Spleen (tissue), 11 donors: ENCODE data around the gene ALDOA. TPM values are rescaled to one million over a fixed set of nuclear protein-coding genes. Genes with fewer than 3 reads are reported as not detected.
A peak's percentile ranks its signal among the peaks of the same experiment; 100 is the strongest.

Experiments used
- DNase-seq: peaks from one replicate; pipeline ENCODE4 v3.0.0-alpha.2; 2020
- H3K27ac ChIP-seq, 8 donors: fragments of 200-600 bp; sonication (generic) in 7 of 8; 1 replicate in 4 of 8; 2 replicates in 4 of 8; pipeline versions ENCODE4 v1.5.0 to v1.8.0; 2016 to 2021; ENCODE audit warnings: inconsistent platforms in 4 of 8, mild to moderate bottlenecking in 4 of 8, moderate library complexity in 1 of 8
- H3K27me3 ChIP-seq, 7 donors: fragments of 200-600 bp; sonication (generic) in 6 of 7; replicated peaks in 1 of 7; 1 replicate in 4 of 7; 2 replicates in 3 of 7; pipeline versions ENCODE4 v1.5.0 to v1.8.0; 2016 to 2021; ENCODE audit warnings: inconsistent platforms in 3 of 7, mild to moderate bottlenecking in 1 of 7
- H3K36me3 ChIP-seq, 6 donors: fragments of 200-600 bp; sonication (generic) in 5 of 6; 1 replicate in 4 of 6; 2 replicates in 2 of 6; pipeline versions ENCODE4 v1.5.0 to v1.8.0; 2016 to 2021; ENCODE audit warnings: inconsistent platforms in 2 of 6
- H3K4me1 ChIP-seq, 6 donors: fragments of 200-600 bp; sonication (generic) in 5 of 6; 1 replicate in 3 of 6; 2 replicates in 3 of 6; pipeline versions ENCODE4 v1.5.0 to v1.8.0; 2016 to 2021; ENCODE audit warnings: inconsistent platforms in 3 of 6
- H3K4me3 ChIP-seq, 8 donors: fragments of 200-600 bp; sonication (generic) in 7 of 8; 1 replicate in 4 of 8; 2 replicates in 4 of 8; pipeline versions ENCODE4 v1.5.0 to v1.8.0; 2016 to 2021; ENCODE audit warnings: inconsistent platforms in 4 of 8, mild to moderate bottlenecking in 4 of 8, moderate library complexity in 2 of 8
- H3K9me3 ChIP-seq, 8 donors: fragments of 200-600 bp; sonication (generic) in 7 of 8; 1 replicate in 4 of 8; 2 replicates in 4 of 8; pipeline versions ENCODE4 v1.5.0 to v1.8.0; 2016 to 2021; ENCODE audit warnings: inconsistent platforms in 4 of 8
- POLR2A ChIP-seq, 3 donors: fragments of 450-650 bp; IDR thresholded peaks; one replicate each; pipeline ENCODE4 v1.5.1; 2017; ENCODE audit warnings: antibody characterized with exemption in 3 of 3, mild to moderate bottlenecking in 1 of 3
- POLR2AphosphoS5 ChIP-seq, 3 donors: sonication (generic); formaldehyde crosslinking; IDR thresholded peaks; one replicate each; pipeline ENCODE4 v1.5.1; 2017; ENCODE audit warnings: antibody characterized with exemption in 3 of 3
- WGBS, 5 donors: extraction: QIAGEN DNeasy Blood & Tissue Kit in 3 of 5; methylation state at CpG; one replicate each; pipeline versions ENCODE4 v1.1.5 to v1.1.7; 2013 to 2018; 5-methylcytosine and 5-hydroxymethylcytosine counted together
- intact Hi-C: fragments of 100-400 bp; cut with DNase I; formaldehyde crosslinking; loops from one replicate; pipeline ENCODE4 v1.15.0; 2023; ENCODE audit warnings: low total_unique reads
- polyA plus RNA-seq, 3 donors: library from polyadenylated mRNA; stranded (reverse); fragments of 200-250 nt; gene quantifications; one replicate each; pipeline ENCODE4 v1.2.1, GENCODE V29; 2013
- total RNA-seq, 7 donors: library from RNA; depleted of rRNA in 3 of 7; stranded (reverse); fragments of >200 nt in 3 of 7; fragmentation: NEBNext Ultra II Directional in 4 of 7; extraction: Animal tissue kit (Norgen Biotek cat#: 25700) in 4 of 7; gene quantifications; one replicate each; pipeline versions ENCODE4 v1.1.0 to v1.2.1, GENCODE V29; 2016 to 2021
- TF ChIP-seq, protein P1 (sequence below), 11 experiments: fragments of 200-600 bp in 7 of 11; fragments of 450-650 bp in 4 of 11; sonication (generic) in 4 of 11; IDR thresholded peaks in 8 of 11; conservative IDR thresholded peaks in 3 of 11; 1 replicate in 7 of 11; 2 replicates in 4 of 11; pipeline versions ENCODE4 v1.4.0 to v1.8.0; 2016 to 2021; ENCODE audit warnings: antibody characterized with exemption in 11 of 11, inconsistent platforms in 4 of 11, mild to moderate bottlenecking in 1 of 11
- donor health status: healthy with polysubstance abuse.
- donor health status: DM: no; HTN: no; CAD: no; lungs with moderate emphysema.
- donor health status: DM: no; HTN: no; CAD: no.
- donor health status: Bipolar disorder and iron deficiency.
- donor health status: healthy.
- donor health status: DM: no; HTN: no; CAD: no.
- donor health status: DM: yes; HTN: yes; CAD: no.

The ALDOA gene
- total and polyA plus RNA-seq, 10 donors, result 424 to 880 (median 598) TPM

DNA sequence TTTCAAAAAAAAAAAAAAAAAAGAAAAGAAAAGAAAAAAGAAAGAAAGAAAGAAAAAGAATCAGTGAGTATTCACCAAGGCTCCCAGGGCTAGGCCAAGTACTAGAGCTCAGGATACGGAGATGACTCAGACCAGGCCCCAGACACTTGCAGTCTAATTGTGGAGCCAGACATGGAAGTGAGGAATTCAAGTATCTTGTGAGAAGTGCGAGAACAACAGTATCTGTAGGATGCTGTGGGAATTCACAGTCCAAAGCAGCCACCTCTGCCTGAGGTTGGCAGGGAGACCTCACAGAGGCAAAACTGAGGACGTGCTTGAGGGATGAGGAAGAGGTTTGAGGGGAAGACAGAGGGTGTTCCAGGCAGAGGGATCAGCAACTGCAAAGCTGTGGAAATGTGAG is 14.0 kb upstream of the ALDOA start:
- H3K4me3 ChIP-seq, result no peak overlapping the region
- WGBS, 5 donors, result 81 to 91% (median 83%) methylated on average over 3 of the region's 3 CpGs
- TF ChIP-seq, protein P1, sequence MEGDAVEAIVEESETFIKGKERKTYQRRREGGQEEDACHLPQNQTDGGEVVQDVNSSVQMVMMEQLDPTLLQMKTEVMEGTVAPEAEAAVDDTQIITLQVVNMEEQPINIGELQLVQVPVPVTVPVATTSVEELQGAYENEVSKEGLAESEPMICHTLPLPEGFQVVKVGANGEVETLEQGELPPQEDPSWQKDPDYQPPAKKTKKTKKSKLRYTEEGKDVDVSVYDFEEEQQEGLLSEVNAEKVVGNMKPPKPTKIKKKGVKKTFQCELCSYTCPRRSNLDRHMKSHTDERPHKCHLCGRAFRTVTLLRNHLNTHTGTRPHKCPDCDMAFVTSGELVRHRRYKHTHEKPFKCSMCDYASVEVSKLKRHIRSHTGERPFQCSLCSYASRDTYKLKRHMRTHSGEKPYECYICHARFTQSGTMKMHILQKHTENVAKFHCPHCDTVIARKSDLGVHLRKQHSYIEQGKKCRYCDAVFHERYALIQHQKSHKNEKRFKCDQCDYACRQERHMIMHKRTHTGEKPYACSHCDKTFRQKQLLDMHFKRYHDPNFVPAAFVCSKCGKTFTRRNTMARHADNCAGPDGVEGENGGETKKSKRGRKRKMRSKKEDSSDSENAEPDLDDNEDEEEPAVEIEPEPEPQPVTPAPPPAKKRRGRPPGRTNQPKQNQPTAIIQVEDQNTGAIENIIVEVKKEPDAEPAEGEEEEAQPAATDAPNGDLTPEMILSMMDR (IDR thresholded peaks at IDR 0.05 in 8 of 11, conservative IDR thresholded peaks at IDR 0.05 in 3 of 11), result no peak
- TF ChIP-seq POLR2A (IDR thresholded peaks at IDR 0.05) (no peak), POLR2AphosphoS5 (IDR thresholded peaks at IDR 0.05) (no peak)
- H3K27ac ChIP-seq, result no peak overlapping the region
- no peaks in the 10 kb centered on the region for H3K36me3 ChIP-seq
- DNase-seq, result no peak
- peaks cover 6 to 37% (median 20%) of the 10 kb centered on the region in 6 donors for H3K4me1 ChIP-seq
- no peaks in the 10 kb centered on the region for H3K9me3 ChIP-seq
- intact Hi-C loops, result no loop called here
- no peaks in the 10 kb centered on the region for H3K27me3 ChIP-seq

DNA sequence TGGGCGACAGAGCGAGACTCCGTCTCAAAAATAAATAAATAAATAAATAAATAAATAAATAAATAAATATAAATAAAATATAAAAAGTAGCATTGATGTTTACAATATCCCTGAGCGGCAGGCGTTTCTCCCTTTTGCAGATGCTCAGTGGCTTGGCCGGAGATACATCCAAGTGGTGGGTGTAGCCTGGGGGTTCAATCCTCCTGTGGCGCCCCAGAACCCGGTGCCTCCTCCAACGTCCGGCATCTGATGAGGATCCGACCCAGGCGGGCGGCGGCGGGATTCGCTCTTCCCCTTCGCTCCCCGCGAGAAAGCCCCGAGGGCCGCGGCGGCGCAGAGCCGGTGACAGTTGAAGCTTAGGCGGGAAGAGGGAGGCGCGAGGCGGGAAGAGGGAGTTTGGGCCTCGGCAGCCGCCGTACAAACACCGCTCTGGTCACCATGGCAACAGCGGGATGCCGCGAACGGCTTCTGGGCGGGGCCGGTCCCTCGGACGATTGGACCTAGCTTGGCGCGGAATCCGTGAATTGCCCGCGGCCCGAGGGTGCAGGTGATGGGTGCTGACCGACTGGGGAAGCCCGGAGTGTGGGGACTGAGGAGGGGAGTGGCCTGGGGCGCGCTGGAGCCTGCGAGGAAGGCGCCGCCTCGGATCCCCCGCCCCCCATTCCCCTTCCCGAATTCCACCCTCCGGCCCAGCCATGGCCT is 12.7 kb upstream of the ALDOA start:
- TF ChIP-seq POLR2A (IDR thresholded peaks at IDR 0.05), result no peak
- TF ChIP-seq POLR2AphosphoS5 (IDR thresholded peaks at IDR 0.05), result peak; percentile 81 to 91 (median 91)
- H3K27me3 ChIP-seq, result no peaks in the 10 kb centered on the region
- H3K4me3 ChIP-seq, result peak overlapping the region; percentile 61 to 96 (median 83)
- peak; percentile 97 for DNase-seq
- H3K9me3 ChIP-seq, result no peaks in the 10 kb centered on the region
- H3K4me1 ChIP-seq, result peaks cover 6 to 37% (median 20%) of the 10 kb centered on the region in 6 donors
- no peaks in the 10 kb centered on the region for H3K36me3 ChIP-seq
- intact Hi-C loops, result no loop called here
- WGBS, 5 donors, result 4 to 6% (median 5%) methylated on average over 43 to 58 of the region's 58 CpGs
- peak overlapping the region in 7 of 8 donors; percentile 22 to 74 (median 62) for H3K27ac ChIP-seq

DNA sequence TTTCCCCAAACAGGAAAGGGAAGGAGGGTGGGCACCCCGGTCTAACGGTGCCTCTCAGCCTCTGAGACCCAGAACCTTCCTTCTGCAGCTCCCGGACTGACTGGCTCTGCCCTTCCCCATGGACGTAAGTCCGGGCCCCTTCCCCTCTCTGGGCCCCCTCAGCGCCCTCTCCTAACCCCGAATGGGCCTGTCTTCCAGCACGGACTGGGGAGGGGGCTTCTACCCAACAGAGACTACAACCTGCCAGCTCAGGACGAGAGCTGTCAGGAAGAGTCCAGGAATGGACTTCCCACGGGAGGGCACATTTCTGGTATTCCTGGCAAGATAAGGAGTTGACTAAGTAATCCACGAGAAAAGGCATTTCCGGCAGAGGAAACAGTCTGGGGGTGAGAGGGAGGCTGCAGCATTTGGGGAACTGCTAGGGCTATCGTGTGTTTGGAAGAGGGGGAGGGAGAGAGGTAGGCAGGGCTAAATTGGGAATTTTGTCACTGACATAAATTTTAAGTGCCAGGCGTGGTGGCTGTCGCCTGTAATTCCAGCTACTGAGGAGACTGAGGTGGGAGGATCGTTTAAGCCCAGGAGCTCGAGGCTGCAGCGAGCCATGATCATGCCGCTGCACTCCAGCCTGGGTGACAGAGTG is 12.1 kb upstream of the ALDOA start:
- DNase-seq, result no peak
- 8 to 11% (median 9%) methylated on average over 15 to 19 of the region's 19 CpGs for WGBS, 5 donors
- H3K36me3 ChIP-seq, result no peaks in the 10 kb centered on the region
- TF ChIP-seq, protein P1 (IDR thresholded peaks at IDR 0.05 in 8 of 11, conservative IDR thresholded peaks at IDR 0.05 in 3 of 11), result no peak
- H3K9me3 ChIP-seq, result no peaks in the 10 kb centered on the region
- peak overlapping the region; percentile 61 to 96 (median 83) for H3K4me3 ChIP-seq
- H3K27ac ChIP-seq, result peak overlapping the region in 7 of 8 donors; percentile 22 to 74 (median 62)
- H3K27me3 ChIP-seq, result no peaks in the 10 kb centered on the region
- intact Hi-C loops, result no loop called here
- H3K4me1 ChIP-seq, result peaks cover 6 to 37% (median 20%) of the 10 kb centered on the region in 6 donors

GRCh38 chr16:30054451-30054850 is 11.1 kb upstream of the ALDOA start:
- DNase-seq, result no peak
- H3K27ac ChIP-seq, result no peak overlapping the region

More at GRCh38 chr16:30054451-30054850, 11.1 kb upstream of the ALDOA start:
- TF ChIP-seq, protein P1 (IDR thresholded peaks at IDR 0.05 in 8 of 11, conservative IDR thresholded peaks at IDR 0.05 in 3 of 11), result no peak
- TF ChIP-seq POLR2A (IDR thresholded peaks at IDR 0.05) (no peak), POLR2AphosphoS5 (IDR thresholded peaks at IDR 0.05) (no peak)
- intact Hi-C loops, result no loop called here
- peaks cover 6 to 37% (median 20%) of the 10 kb centered on the region in 6 donors for H3K4me1 ChIP-seq
- no peaks in the 10 kb centered on the region for H3K36me3 ChIP-seq
- no peaks in the 10 kb centered on the region for H3K9me3 ChIP-seq
- H3K27me3 ChIP-seq, result no peaks in the 10 kb centered on the region
- no peak overlapping the region for H3K4me3 ChIP-seq
- 76 to 90% (median 85%) methylated on average over 8 of the region's 8 CpGs for WGBS, 5 donors
